Measurements from ENCODE around the gene GDPD5. TPM values are rescaled to one million over a fixed set of nuclear protein-coding genes. Genes with fewer than 3 reads are reported as not detected.

GDPD5 gene
- total RNA-seq, 2 experiments from 2014 or later = 26.5 to 32.0 TPM

GRCh38 chr11:75518771-75519653 is 6.7 kb downstream of the GDPD5 start:
- CTCF ChIA-PET = interaction anchor here (0.8 to 1.4 kb wide), 2 partner anchors 68 to 74 kb away, joined by 4 read pairs; no protein-coding TSS in a partner anchor
- Mint-ChIP-seq H3K4me1 (ENCODE audit: low read depth) (peaks cover 54% of the 10 kb centered on the region), H3K27me3 (no peaks in the 10 kb centered on the region), H3K27ac (peak overlapping the region; percentile 23), H3K36me3 (no peaks in the 10 kb centered on the region), H3K9me3 (no peaks in the 10 kb centered on the region), H3K4me3 (no peak overlapping the region)
- intact Hi-C loops (cut with micrococcal nuclease) = no loop called here
- no peak for DNase-seq
- POLR2A ChIA-PET = no interaction called here

GRCh38 chr11:75518204-75518549 is 7.6 kb downstream of the GDPD5 start:
- Mint-ChIP-seq H3K27me3 (no peaks in the 10 kb centered on the region), H3K4me1 (ENCODE audit: low read depth) (peaks cover 46% of the 10 kb centered on the region), H3K4me3 (no peak overlapping the region), H3K36me3 (no peaks in the 10 kb centered on the region), H3K9me3 (no peaks in the 10 kb centered on the region), H3K27ac (no peak overlapping the region)
- intact Hi-C loops (cut with micrococcal nuclease) = no loop called here
- POLR2A ChIA-PET = no interaction called here
- CTCF ChIA-PET = interaction anchor here (0.8 to 1.4 kb wide), 2 partner anchors 73 kb away, joined by 4 read pairs; no protein-coding TSS in a partner anchor
- DNase-seq = no peak

GRCh38 chr11:75516886-75517285 is 8.9 kb downstream of the GDPD5 start:
- H3K9me3 Mint-ChIP-seq = no peaks in the 10 kb centered on the region
- H3K27me3 Mint-ChIP-seq = no peaks in the 10 kb centered on the region
- H3K27ac Mint-ChIP-seq = no peak overlapping the region
- ChIA-PET POLR2A (no interaction called here), CTCF (interaction anchor here (0.9 to 1.4 kb wide), 4 partner anchors 9 to 109 kb away, joined by 3 to 5 read pairs (median 4); partner anchors contain the start of gene GDPD5)
- no peak for DNase-seq
- H3K4me1 Mint-ChIP-seq (ENCODE audit: low read depth) = peaks cover 45% of the 10 kb centered on the region
- H3K4me3 Mint-ChIP-seq = no peak overlapping the region
- intact Hi-C loops (cut with micrococcal nuclease) = no loop called here
- no peaks in the 10 kb centered on the region for H3K36me3 Mint-ChIP-seq

DNA sequence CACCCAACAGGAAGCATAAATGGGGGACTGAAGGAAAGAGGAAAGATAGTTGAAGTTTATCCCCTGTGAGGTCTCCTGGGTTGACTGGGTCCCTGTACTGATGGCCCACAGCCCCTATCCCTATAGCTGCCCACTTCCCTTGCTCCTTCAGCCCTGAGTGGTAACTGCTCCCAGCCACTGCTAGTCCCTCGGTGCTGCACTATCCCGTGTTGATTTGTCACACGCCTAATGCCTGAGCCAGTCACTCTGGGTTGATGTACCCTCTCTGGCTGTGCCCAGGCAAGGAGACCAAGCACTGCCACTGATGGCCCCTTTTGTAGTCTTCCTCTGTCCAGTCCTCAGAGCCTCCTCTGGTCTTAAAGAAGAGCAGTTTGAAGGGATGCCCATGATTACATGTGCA is 9.6 kb downstream of the GDPD5 start:
- Mint-ChIP-seq H3K36me3 (no peaks in the 10 kb centered on the region), H3K4me3 (no peak overlapping the region), H3K27me3 (no peaks in the 10 kb centered on the region), H3K27ac (no peak overlapping the region), H3K4me1 (ENCODE audit: low read depth) (peaks cover 44% of the 10 kb centered on the region), H3K9me3 (no peaks in the 10 kb centered on the region)
- DNase-seq = no peak
- intact Hi-C loops (cut with micrococcal nuclease) = no loop called here
- ChIA-PET POLR2A (no interaction called here), CTCF (interaction anchor here (0.6 to 1.2 kb wide), 2 partner anchors 15 to 127 kb away, joined by 3 to 4 read pairs; no protein-coding TSS in a partner anchor)

GRCh38 chr11:75514596-75514995 is 11.1 kb downstream of the GDPD5 start:
- no peaks in the 10 kb centered on the region for H3K36me3 Mint-ChIP-seq
- no peak overlapping the region for H3K4me3 Mint-ChIP-seq
- H3K27ac Mint-ChIP-seq = no peak overlapping the region
- H3K27me3 Mint-ChIP-seq = no peaks in the 10 kb centered on the region
- peaks cover 51% of the 10 kb centered on the region for H3K4me1 Mint-ChIP-seq (ENCODE audit: low read depth)
- intact Hi-C loops (cut with micrococcal nuclease) = no loop called here
- H3K9me3 Mint-ChIP-seq = no peaks in the 10 kb centered on the region
- ChIA-PET POLR2A (interaction anchor here (0.9 kb wide), 1 partner anchor 20 kb away, joined by 3 read pairs; no protein-coding TSS in a partner anchor), CTCF (no interaction called here)
- DNase-seq = no peak

- H3K9me3 Mint-ChIP-seq = no peaks in the 10 kb centered on the region
- intact Hi-C loops (cut with micrococcal nuclease) = no loop called here
- no peak for DNase-seq
- peaks cover 53% of the 10 kb centered on the region for H3K4me1 Mint-ChIP-seq (ENCODE audit: low read depth)
- ChIA-PET POLR2A (interaction anchor here (0.7 kb wide), 1 partner anchor 10 kb away, joined by 3 read pairs; no protein-coding TSS in a partner anchor), CTCF (no interaction called here)
- no peaks in the 10 kb centered on the region for H3K36me3 Mint-ChIP-seq
- H3K4me3 Mint-ChIP-seq = no peak overlapping the region
- H3K27ac Mint-ChIP-seq = no peak overlapping the region
- H3K27me3 Mint-ChIP-seq = no peaks in the 10 kb centered on the region
These were observed 12.5 kb downstream of the GDPD5 start for GRCh38 chr11:75513250-75513649.

- Mint-ChIP-seq H3K4me3 (no peak overlapping the region), H3K36me3 (no peaks in the 10 kb centered on the region), H3K9me3 (no peaks in the 10 kb centered on the region), H3K4me1 (ENCODE audit: low read depth) (peaks cover 60% of the 10 kb centered on the region), H3K27ac (no peak overlapping the region), H3K27me3 (no peaks in the 10 kb centered on the region)
- POLR2A ChIA-PET = no interaction called here
- intact Hi-C loops (cut with micrococcal nuclease) = no loop called here
- DNase-seq = no peak
- CTCF ChIA-PET = interaction anchor here (0.6 kb wide), 1 partner anchor 144 kb away, joined by 3 read pairs; no protein-coding TSS in a partner anchor
These were observed 15.1 kb downstream of the GDPD5 start for GRCh38 chr11:75510723-75511019.

DNA sequence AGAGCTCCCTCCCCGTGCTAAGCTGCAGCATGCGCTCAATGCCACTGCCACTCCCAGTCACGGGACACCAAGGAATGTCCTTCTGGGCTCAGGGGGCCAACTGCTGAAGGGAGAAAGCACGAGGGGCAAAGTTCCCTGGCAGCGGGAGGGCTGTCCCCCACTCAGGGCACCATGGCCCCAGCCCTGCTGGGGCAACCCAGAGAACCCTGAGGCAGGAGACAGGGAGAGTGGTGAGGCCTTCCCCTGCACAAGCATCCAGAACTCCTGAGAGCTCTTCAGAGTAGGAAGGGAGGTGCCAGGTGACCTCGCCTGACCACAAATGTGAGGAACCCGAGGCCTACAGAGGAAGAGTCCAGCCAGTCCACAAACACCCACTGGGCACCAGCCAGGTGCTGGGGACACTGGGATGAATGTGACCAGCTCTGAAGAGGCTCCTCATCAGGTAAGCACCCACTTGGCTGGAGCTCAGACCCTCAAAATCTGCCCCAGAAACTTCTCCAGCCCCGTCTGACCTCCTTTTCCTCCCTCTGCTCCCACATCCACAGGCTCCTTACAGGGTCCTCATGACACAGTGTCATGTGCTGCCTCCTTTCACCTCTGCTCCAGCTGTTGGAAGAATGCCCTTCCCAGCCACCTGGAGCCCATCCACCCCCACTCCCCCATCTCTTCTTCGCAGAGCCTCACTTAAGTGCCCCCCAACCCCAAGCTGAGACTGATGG is 15.6 kb downstream of the GDPD5 start:
- peaks cover 58% of the 10 kb centered on the region for H3K4me1 Mint-ChIP-seq (ENCODE audit: low read depth)
- H3K4me3 Mint-ChIP-seq = no peak overlapping the region
- intact Hi-C loops (cut with micrococcal nuclease) = no loop called here
- DNase-seq = no peak
- H3K27ac Mint-ChIP-seq = no peak overlapping the region
- no peaks in the 10 kb centered on the region for H3K36me3 Mint-ChIP-seq
- H3K27me3 Mint-ChIP-seq = no peaks in the 10 kb centered on the region
- ChIA-PET CTCF (no interaction called here), POLR2A (no interaction called here)
- no peaks in the 10 kb centered on the region for H3K9me3 Mint-ChIP-seq

DNA sequence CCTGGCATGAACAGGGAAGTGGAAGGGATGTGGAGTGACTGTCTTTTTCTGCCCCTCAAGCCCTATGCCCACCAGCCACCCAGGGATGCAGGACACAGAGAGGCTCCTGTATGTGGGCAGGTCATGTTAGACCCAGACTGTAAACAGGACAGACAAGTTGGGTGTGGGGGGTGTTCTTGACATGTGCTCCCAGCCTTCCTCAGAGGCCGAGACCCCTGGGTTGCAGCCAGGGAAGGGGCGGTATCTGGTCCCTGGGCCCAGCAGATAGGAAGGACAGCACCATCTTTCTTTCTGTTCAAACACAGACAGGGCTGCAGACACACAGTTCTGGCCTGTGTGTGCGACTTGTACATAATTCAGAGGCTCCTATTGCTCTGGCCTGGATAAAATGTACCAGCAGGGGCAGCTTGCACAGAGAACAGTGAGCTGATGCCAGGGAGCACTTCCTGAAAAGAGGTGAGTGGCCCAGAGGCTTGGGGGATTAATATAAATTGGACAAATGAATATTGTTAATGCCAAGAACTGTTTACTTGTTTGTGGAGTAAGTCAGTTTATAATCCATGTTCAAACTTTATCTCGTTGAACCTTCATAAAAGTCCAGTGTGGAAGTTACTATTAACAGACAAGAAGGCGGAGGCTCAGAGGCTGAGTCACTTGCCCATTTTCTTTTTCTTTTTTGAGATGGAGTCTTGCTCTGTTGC is 16.6 kb downstream of the GDPD5 start:
- no peaks in the 10 kb centered on the region for H3K27me3 Mint-ChIP-seq
- no peaks in the 10 kb centered on the region for H3K9me3 Mint-ChIP-seq
- H3K36me3 Mint-ChIP-seq = no peaks in the 10 kb centered on the region
- intact Hi-C loops (cut with micrococcal nuclease) = loop anchor here (2.0 kb wide), 1 partner anchor 14 kb away; no protein-coding TSS in a partner anchor
- no peak for DNase-seq
- H3K4me1 Mint-ChIP-seq (ENCODE audit: low read depth) = peaks cover 54% of the 10 kb centered on the region
- CTCF ChIA-PET = interaction anchor here (1.8 kb wide), 1 partner anchor 22 kb away, joined by 8 read pairs; no protein-coding TSS in a partner anchor
- peak overlapping the region; percentile 70 for H3K27ac Mint-ChIP-seq
- POLR2A ChIA-PET = interaction anchor here (0.6 kb wide), 1 partner anchor 1497 kb away, joined by 4 read pairs; no protein-coding TSS in a partner anchor
- no peak overlapping the region for H3K4me3 Mint-ChIP-seq

DNA sequence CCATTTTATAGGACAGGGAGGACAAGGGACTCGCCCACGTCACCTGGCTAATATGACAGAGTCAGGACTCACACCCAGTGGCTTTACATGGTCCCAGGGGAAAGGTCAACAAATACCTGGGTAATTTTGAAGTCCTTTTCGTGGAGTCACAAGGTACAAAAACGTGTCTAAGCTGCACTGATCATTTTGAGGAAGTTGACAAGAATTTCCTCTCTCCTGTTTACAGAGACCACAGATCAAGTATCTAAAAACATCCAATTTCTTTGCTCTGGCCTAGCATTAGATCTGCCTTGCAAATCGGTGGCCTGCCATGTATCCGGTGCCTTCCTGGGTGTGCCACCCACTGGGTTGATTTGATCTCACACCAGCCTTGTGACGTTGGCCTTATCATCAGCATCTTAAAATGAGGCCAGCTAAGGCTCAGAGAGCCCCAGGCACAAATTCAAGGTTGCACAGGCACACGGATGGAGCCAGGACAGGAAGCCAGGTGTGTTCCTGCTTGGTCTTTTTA is 17.6 kb downstream of the GDPD5 start:
- H3K36me3 Mint-ChIP-seq = no peaks in the 10 kb centered on the region
- intact Hi-C loops (cut with micrococcal nuclease) = loop anchor here (2.0 kb wide), 1 partner anchor 15 kb away; no protein-coding TSS in a partner anchor
- H3K9me3 Mint-ChIP-seq = no peaks in the 10 kb centered on the region
- peaks cover 54% of the 10 kb centered on the region for H3K4me1 Mint-ChIP-seq (ENCODE audit: low read depth)
- no peak overlapping the region for H3K4me3 Mint-ChIP-seq
- H3K27ac Mint-ChIP-seq = peak overlapping the region; percentile 70
- POLR2A ChIA-PET = no interaction called here
- H3K27me3 Mint-ChIP-seq = no peaks in the 10 kb centered on the region
- DNase-seq = peak; percentile 71
- CTCF ChIA-PET = interaction anchor here (1.8 kb wide), 1 partner anchor 23 kb away, joined by 8 read pairs; no protein-coding TSS in a partner anchor

GRCh38 chr11:75507571-75507970 is 18.2 kb downstream of the GDPD5 start:
- Mint-ChIP-seq H3K27me3 (no peaks in the 10 kb centered on the region), H3K27ac (peak overlapping the region; percentile 70), H3K36me3 (no peaks in the 10 kb centered on the region), H3K9me3 (no peaks in the 10 kb centered on the region), H3K4me1 (ENCODE audit: low read depth) (peaks cover 57% of the 10 kb centered on the region), H3K4me3 (no peak overlapping the region)
- no peak for DNase-seq
- POLR2A ChIA-PET = no interaction called here
- intact Hi-C loops (cut with micrococcal nuclease) = no loop called here
- CTCF ChIA-PET = interaction anchor here (1.3 to 1.8 kb wide), 2 partner anchors 11 to 24 kb away, joined by 3 to 8 read pairs; no protein-coding TSS in a partner anchor
